HEK293T (cell line): ENCODE results near the gene ZNF497.
A peak's percentile ranks its signal among the peaks of the same experiment; 100 is the strongest.

Experiments used
- CTCF ChIA-PET: fragments of 350-600 bp; formaldehyde crosslinking; extraction: SDS; loops from one replicate; lab custom pipeline; 2021; ENCODE audit warnings: antibody characterized with exemption, inconsistent platforms; lab: Yijun Ruan, JAX
- POLR2A ChIA-PET: fragments of 350-600 bp; formaldehyde crosslinking; extraction: SDS; loops from one replicate; lab custom pipeline; 2020; ENCODE audit warnings: antibody characterized with exemption, inconsistent platforms; lab: Yijun Ruan, JAX
- DNase-seq: peaks from one replicate; pipeline ENCODE4 v3.0.0; 2012; ENCODE audit warnings: mixed read lengths; ENCODE audit errors: extremely low spot score
- ARNT ChIP-seq: fragments of 450-650 bp; IDR thresholded peaks from 2 replicates; pipeline ENCODE4 v1.6.1; 2017; ENCODE audit warnings: mild to moderate bottlenecking
- BHLHE40 ChIP-seq: fragments of 450-650 bp; IDR thresholded peaks from 2 replicates; pipeline ENCODE4 v1.6.1; 2016; ENCODE audit warnings: mild to moderate bottlenecking, moderate library complexity, borderline replicate concordance
- CTBP1 ChIP-seq: fragments of 450-650 bp; IDR thresholded peaks from 2 replicates; pipeline ENCODE4 v1.6.1; 2016; ENCODE audit warnings: borderline replicate concordance
- ELF4 ChIP-seq: fragments of 450-650 bp; IDR thresholded peaks from 2 replicates; pipeline ENCODE4 v1.6.1; 2017; ENCODE audit warnings: antibody characterized with exemption
- FOXA1 ChIP-seq: fragments of 450-650 bp; IDR thresholded peaks from 2 replicates; pipeline ENCODE4 v1.6.1; 2016; ENCODE audit warnings: mild to moderate bottlenecking
- FOXK2 ChIP-seq: fragments of 450-650 bp; IDR thresholded peaks from 2 replicates; pipeline ENCODE4 v1.6.1; 2016; ENCODE audit warnings: mild to moderate bottlenecking
- FOXM1 ChIP-seq: fragments of 450-650 bp; IDR thresholded peaks from 2 replicates; pipeline ENCODE4 v1.6.1; 2017; ENCODE audit warnings: mild to moderate bottlenecking, borderline replicate concordance
- HDGF ChIP-seq: fragments of 450-650 bp; IDR thresholded peaks from 2 replicates; pipeline ENCODE4 v1.6.1; 2017; ENCODE audit warnings: antibody characterized with exemption, borderline replicate concordance
- L3MBTL2 ChIP-seq: fragments of 450-650 bp; conservative IDR thresholded peaks from 2 replicates; pipeline ENCODE4 v1.6.1; 2016; ENCODE audit warnings: mild to moderate bottlenecking
- LEF1 ChIP-seq: fragments of 450-650 bp; IDR thresholded peaks from 2 replicates; pipeline ENCODE4 v1.6.1; 2017; ENCODE audit warnings: mild to moderate bottlenecking, borderline replicate concordance
- NFRKB ChIP-seq: fragments of 450-650 bp; IDR thresholded peaks from 2 replicates; pipeline ENCODE4 v1.6.1; 2016; ENCODE audit warnings: mild to moderate bottlenecking, moderate library complexity
- SP1 ChIP-seq: fragments of 450-650 bp; IDR thresholded peaks from 2 replicates; pipeline ENCODE4 v1.6.1; 2017
- SUZ12 ChIP-seq: fragments of 450-650 bp; IDR thresholded peaks from 2 replicates; pipeline ENCODE4 v1.6.1; 2016; ENCODE audit warnings: mild to moderate bottlenecking
- TARDBP ChIP-seq: fragments of 450-650 bp; IDR thresholded peaks from 2 replicates; pipeline ENCODE4 v1.6.1; 2016
- ZNF384 ChIP-seq: fragments of 450-650 bp; IDR thresholded peaks from 2 replicates; pipeline ENCODE4 v1.6.1; 2016
- TF ChIP-seq, protein P1 (sequence below): fragments of 450-650 bp; IDR thresholded peaks from 2 replicates; pipeline ENCODE4 v1.6.1; 2016

The ZNF497 gene

DNA sequence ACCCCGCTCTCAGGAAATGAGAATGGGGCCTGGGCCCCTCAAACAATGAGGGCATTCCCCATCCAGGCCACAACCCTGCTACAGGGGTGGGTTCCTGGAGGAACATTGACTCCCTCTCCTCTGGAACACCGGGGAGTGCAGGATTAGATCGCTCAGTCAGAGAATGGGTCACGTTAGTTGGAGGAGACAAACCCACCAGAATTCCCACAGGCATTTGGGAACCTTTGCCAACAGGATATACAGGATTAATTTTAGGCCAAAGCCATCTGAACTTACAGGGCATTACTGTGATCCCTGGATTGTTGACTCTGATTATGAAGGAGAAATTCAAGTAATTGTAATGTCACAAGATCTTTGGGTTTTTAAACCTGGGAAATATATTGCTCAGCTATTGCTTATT, 54.8 kb downstream of the ZNF497 start:
- DNase-seq, result no peak
- ChIA-PET CTCF (interaction anchor here (0.6 kb wide), 1 partner anchor 97 kb away, joined by 3 read pairs; no protein-coding TSS in a partner anchor), POLR2A (no interaction called here)
- TF ChIP-seq BHLHE40 (no peak), HDGF (no peak), FOXK2 (no peak), CTBP1 (no peak), SUZ12 (no peak), ARNT (no peak), SP1 (no peak), L3MBTL2 (no peak), LEF1 (no peak), TARDBP (no peak), ZNF384 (no peak)
- TF ChIP-seq, protein P1, sequence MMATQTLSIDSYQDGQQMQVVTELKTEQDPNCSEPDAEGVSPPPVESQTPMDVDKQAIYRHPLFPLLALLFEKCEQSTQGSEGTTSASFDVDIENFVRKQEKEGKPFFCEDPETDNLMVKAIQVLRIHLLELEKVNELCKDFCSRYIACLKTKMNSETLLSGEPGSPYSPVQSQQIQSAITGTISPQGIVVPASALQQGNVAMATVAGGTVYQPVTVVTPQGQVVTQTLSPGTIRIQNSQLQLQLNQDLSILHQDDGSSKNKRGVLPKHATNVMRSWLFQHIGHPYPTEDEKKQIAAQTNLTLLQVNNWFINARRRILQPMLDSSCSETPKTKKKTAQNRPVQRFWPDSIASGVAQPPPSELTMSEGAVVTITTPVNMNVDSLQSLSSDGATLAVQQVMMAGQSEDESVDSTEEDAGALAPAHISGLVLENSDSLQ, result no peak

GRCh38 chr19:58305932-58306323, 56.6 kb downstream of the ZNF497 start:
- ChIA-PET CTCF (no interaction called here), POLR2A (interaction anchor here (1.4 to 1.5 kb wide), 2 partner anchors 21 to 123 kb away, joined by 3 to 4 read pairs; partner anchors contain the start of genes ZNF274 and ZSCAN22)
- no peak for DNase-seq
- no peak for TF ChIP-seq FOXM1
- TF ChIP-seq FOXA1, result no peak
- TF ChIP-seq L3MBTL2, result no peak
- no peak for TF ChIP-seq BHLHE40
- no peak for TF ChIP-seq SP1
- TF ChIP-seq ARNT, result no peak
- TF ChIP-seq SUZ12, result no peak
- TF ChIP-seq NFRKB, result no peak
- TF ChIP-seq HDGF, result no peak
- TF ChIP-seq ZNF384, result no peak
- no peak for TF ChIP-seq LEF1
- no peak for TF ChIP-seq CTBP1
- no peak for TF ChIP-seq TARDBP
- no peak for TF ChIP-seq FOXK2
- TF ChIP-seq ELF4, result no peak

DNA sequence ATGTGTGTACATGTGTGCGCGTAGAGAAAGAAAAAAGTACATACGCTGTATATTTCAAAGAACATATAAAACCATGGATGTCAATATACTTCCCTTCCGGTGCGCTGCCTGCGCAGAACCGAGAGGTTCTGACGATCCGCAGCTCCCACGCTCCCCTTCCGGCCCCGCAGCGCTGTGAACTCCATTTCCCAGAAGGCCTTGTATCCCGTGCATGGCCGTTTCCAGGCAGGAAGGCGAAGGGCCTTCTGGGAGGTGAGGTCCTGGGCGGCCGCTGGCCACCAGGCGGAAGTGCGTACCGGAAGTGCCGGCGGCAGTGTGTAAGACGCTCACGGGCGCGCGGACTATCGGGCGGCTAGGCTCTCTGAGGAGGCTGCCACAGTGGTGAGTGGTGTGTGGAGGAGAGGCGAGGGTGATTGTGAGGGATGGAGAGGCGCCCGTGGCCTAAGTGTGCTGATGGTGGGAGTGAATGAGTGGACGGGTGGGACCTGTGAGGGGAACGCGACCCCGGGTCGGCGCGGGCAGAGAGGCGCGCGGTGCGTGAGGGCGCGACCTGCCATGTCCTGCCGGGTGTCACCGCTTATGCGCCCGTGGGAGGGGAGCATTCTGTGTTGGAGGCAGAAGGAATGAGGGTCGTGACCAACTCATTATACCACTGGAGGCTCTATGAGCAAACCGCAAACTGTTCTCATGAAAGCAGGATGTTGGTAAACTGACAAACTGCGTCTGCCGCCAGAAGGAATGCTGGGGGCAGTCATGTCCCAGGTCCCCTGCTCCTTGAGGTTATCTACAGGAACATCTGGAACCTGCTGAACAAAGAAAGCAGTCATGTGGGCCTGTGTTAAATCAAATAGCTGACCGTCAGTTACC, 57.3 kb downstream of the ZNF497 start, which contains the start of gene ERVK3-1:
Gene ERVK3-1 (plus strand): TSS at position 313 of the 867 bp plus-strand sequence. CDS start 6,792 bp downstream, outside the sequence.
- peak; percentile 96 for DNase-seq
- ChIA-PET CTCF (no interaction called here), POLR2A (interaction anchor here (0.6 to 1.5 kb wide), 4 partner anchors 14 to 122 kb away, joined by 3 to 4 read pairs (median 4); partner anchors contain the start of genes ZNF274, ZNF497 and ZSCAN22)
- TF ChIP-seq SUZ12 (peak; percentile 90), ELF4 (peak; percentile 97), L3MBTL2 (peak; percentile 63), CTBP1 (peak; percentile 34; the same call in 1 of the 2 replicates), ARNT (no peak)

DNA sequence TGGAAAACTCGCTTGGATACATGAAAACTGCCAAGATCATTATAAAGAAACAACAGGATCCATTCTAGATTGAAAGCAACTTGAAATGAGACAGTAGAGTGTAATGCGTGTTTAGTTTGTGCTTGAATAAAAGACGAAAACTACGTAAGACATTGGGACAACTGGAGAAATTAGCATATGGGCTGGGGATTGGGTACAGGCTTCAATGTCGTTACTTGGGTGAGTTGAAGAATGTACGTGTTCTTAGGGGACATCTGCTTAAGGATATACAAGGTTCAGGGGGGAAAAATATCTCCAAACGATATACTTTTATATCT, 57.8 kb downstream of the ZNF497 start:
- ChIA-PET CTCF (no interaction called here), POLR2A (interaction anchor here (0.6 to 1.2 kb wide), 3 partner anchors 14 to 76 kb away, joined by 3 to 4 read pairs (median 3); partner anchors contain the start of gene ZNF497)
- no peak for DNase-seq
- TF ChIP-seq SUZ12, result no peak
